ENCODE data around the gene ZSCAN10. TPM values are rescaled to one million over a fixed set of nuclear protein-coding genes. Genes with fewer than 3 reads are reported as not detected.

Gene ZSCAN10
- total and polyA plus RNA-seq, 10 donors: 0.02 to 0.85 (median 0.06) TPM; not detected in 7

DNA sequence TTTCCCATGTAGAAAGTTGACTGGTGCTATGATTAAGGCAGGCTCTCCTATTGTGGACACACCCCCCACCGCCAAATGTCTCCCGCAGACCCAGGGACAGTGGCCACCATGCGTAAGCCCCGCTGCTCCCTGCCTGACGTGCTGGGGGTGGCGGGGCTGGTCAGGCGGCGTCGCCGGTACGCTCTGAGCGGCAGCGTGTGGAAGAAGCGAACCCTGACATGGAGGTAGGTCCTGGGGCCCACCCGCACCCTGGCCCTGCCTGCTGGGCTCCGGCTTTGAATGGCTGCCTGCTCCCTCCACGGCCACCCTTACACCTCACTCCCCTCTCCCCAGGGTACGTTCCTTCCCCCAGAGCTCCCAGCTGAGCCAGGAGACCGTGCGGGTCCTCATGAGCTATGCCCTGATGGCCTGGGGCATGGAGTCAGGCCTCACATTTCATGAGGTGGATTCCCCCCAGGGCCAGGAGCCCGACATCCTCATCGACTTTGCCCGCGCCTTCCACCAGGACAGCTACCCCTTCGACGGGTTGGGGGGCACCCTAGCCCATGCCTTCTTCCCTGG lies 49.1 kb downstream of the ZSCAN10 start:
- TF ChIP-seq, protein P1, sequence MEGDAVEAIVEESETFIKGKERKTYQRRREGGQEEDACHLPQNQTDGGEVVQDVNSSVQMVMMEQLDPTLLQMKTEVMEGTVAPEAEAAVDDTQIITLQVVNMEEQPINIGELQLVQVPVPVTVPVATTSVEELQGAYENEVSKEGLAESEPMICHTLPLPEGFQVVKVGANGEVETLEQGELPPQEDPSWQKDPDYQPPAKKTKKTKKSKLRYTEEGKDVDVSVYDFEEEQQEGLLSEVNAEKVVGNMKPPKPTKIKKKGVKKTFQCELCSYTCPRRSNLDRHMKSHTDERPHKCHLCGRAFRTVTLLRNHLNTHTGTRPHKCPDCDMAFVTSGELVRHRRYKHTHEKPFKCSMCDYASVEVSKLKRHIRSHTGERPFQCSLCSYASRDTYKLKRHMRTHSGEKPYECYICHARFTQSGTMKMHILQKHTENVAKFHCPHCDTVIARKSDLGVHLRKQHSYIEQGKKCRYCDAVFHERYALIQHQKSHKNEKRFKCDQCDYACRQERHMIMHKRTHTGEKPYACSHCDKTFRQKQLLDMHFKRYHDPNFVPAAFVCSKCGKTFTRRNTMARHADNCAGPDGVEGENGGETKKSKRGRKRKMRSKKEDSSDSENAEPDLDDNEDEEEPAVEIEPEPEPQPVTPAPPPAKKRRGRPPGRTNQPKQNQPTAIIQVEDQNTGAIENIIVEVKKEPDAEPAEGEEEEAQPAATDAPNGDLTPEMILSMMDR (IDR thresholded peaks at IDR 0.05 in 8 of 11, conservative IDR thresholded peaks at IDR 0.05 in 3 of 11): no peak
- peak; percentile 11 to 75 (median 50) for TF ChIP-seq POLR2AphosphoS5 (IDR thresholded peaks at IDR 0.05)
- no peak for TF ChIP-seq POLR2A (IDR thresholded peaks at IDR 0.05)
- no peaks in the 10 kb centered on the region for H3K9me3 ChIP-seq
- peaks cover 20 to 83% (median 31%) of the 10 kb centered on the region in 6 donors for H3K4me1 ChIP-seq
- peaks cover 0 to 20% (median 0%) of the 10 kb centered on the region in 6 donors for H3K36me3 ChIP-seq
- peak overlapping the region in 4 of 8 donors; percentile 17 to 84 (median 44) for H3K4me3 ChIP-seq
- peaks cover 0 to 55% (median 31%) of the 10 kb centered on the region in 7 donors for H3K27me3 ChIP-seq (replicated peaks in 1 of 7)
- intact Hi-C loops (cut with DNase I; ENCODE audit: low total_unique reads): loop anchor here (10.0 kb wide), 1 partner anchor 115 kb away; no protein-coding TSS in a partner anchor
- peak overlapping the region in 7 of 8 donors; percentile 51 to 95 (median 81) for H3K27ac ChIP-seq
- WGBS, 5 donors: 83 to 85% (median 84%) methylated on average over 24 to 26 of the region's 26 CpGs
- DNase-seq: no peak

DNA sequence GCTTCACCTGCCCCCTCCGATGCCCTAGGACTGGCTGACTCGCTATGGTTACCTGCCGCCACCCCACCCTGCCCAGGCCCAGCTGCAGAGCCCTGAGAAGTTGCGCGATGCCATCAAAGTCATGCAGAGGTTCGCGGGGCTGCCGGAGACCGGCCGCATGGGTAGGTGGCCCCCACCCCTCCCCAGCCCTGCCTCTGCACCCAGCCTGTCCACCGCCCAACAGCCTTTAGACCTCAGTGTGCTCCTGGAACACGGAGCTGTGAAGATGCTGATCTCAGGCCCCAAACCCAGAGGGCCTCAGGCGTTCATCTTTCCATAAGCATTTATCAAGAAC lies 51.7 kb downstream of the ZSCAN10 start:
- Histone ChIP-seq H3K27me3 (replicated peaks in 1 of 7) (peaks cover 0 to 82% (median 57%) of the 10 kb centered on the region in 7 donors), H3K4me3 (peak overlapping the region in 6 of 8 donors; percentile 6 to 84 (median 60)), H3K36me3 (peaks cover 0 to 11% (median 0%) of the 10 kb centered on the region in 6 donors), H3K27ac (peak overlapping the region in 7 of 8 donors; percentile 69 to 95 (median 81)), H3K4me1 (peaks cover 17 to 87% (median 28%) of the 10 kb centered on the region in 6 donors), H3K9me3 (no peaks in the 10 kb centered on the region)
- intact Hi-C loops (cut with DNase I; ENCODE audit: low total_unique reads): no loop called here
- no peak for DNase-seq
- TF ChIP-seq POLR2AphosphoS5 (IDR thresholded peaks at IDR 0.05): peak in 1 of 3 donors; percentile 64
- TF ChIP-seq, protein P1 (IDR thresholded peaks at IDR 0.05 in 8 of 11, conservative IDR thresholded peaks at IDR 0.05 in 3 of 11): no peak
- TF ChIP-seq POLR2A (IDR thresholded peaks at IDR 0.05): no peak
- 12 to 24% (median 19%) methylated on average over 2 to 13 of the region's 13 CpGs for WGBS, 5 donors

DNA sequence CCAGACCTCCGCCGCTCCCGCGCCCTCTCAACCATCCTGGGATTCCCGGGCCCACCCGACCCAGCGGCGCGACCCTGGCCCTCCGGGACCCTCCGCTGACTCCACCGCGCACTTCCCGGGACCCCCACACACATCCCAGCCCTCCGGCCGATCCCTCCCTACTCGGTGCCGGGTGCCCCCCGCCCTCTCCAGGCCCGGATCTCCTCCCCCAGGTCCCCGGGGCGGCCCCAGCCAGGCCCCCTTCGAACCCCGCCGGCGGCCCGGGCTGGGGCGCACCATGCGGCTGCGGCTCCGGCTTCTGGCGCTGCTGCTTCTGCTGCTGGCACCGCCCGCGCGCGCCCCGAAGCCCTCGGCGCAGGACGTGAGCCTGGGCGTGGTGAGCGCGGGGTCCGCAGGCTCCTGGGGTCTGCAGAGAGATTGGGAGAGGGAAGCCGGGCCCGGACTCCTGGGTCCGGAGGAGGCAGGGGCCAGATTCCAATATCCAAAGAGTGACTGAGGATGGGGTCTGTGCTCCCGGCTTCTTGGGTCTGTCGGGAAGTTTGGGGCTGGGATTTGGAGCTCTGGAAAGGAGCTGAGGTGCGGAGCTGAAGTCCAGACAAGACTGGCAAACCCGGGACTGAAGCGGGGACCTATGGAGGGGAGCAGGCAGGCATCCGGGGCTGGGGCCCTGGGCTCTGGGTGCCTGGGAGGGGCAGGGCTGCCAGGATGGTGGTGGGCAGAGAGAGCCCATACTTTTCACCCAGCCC lies 52.3 kb downstream of the ZSCAN10 start:
- peak overlapping the region; percentile 38 to 84 (median 60) for H3K4me3 ChIP-seq
- peaks cover 0 to 11% (median 0%) of the 10 kb centered on the region in 6 donors for H3K36me3 ChIP-seq
- intact Hi-C loops (cut with DNase I; ENCODE audit: low total_unique reads): no loop called here
- H3K27me3 ChIP-seq (replicated peaks in 1 of 7): peaks cover 0 to 87% (median 57%) of the 10 kb centered on the region in 7 donors
- H3K27ac ChIP-seq: peak overlapping the region in 7 of 8 donors; percentile 69 to 95 (median 81)
- peak; percentile 86 for DNase-seq
- H3K9me3 ChIP-seq: no peaks in the 10 kb centered on the region
- H3K4me1 ChIP-seq: peaks cover 17 to 82% (median 28%) of the 10 kb centered on the region in 6 donors
- TF ChIP-seq, protein P1 (IDR thresholded peaks at IDR 0.05 in 8 of 11, conservative IDR thresholded peaks at IDR 0.05 in 3 of 11): no peak
- TF ChIP-seq POLR2AphosphoS5 (IDR thresholded peaks at IDR 0.05) (no peak), POLR2A (IDR thresholded peaks at IDR 0.05) (no peak)
- WGBS, 5 donors: 1 to 3% (median 2%) methylated on average over 21 to 54 of the region's 54 CpGs

All from spleen (tissue), 11 donors.